ENCODE measurements around the gene USP27X.

The USP27X gene

DNA sequence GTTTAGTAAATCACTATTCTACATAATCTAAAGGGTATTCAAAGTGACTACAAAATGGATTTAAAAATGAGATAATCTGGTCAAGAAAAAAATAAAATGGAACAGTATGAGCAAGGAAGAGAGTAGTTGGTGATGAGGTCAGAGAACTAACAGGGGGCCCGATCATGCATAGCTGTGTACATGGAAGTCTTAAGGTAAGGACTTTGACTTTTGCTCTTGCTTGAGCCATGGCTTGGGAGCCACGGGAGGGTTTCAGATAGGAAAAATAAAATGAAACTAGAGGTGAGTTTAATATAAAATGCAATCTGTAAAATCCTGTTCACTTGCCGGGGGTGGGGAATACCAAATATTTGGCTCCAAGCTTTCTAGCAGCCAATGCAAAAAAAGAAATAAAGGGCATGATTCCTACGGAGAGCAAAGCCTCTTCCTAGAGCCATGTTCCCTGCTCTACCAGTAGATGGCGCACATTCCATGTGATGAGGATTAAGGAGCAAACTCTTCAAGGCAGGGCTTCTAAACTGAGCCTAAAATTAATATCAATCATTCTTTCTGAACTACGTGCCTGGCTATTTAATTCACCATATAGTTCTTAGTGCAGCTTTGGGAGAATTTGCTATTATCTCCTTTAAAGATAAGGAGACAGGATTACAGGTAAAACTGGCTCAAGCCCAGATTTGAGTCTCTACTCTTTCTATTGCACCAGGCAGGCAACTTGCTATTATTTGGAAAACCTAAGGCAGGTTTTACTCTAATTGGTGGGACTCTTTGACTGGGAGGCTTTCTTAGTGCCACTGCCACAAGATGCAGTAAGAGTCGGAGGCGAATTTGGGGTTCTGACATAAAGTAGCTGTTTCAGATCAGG lies 36.3 kb downstream of the USP27X start:
- DNase-seq = peak; percentile 48
- H2BK12ac ChIP-seq (ENCODE audit: low read length in 2 of 2) = no peak overlapping the region
- no peak overlapping the region for H2BK120ac ChIP-seq (ENCODE audit: low read depth, low read length)
- no peak overlapping the region for H3K4me3 ChIP-seq (ENCODE audit: insufficient read depth in 1 of 2, low read depth in 1 of 2, low read length in 2 of 2)
- no peak overlapping the region for H2AFZ ChIP-seq (ENCODE audit: low read depth, low read length)
- 34% methylated on average over 5 of the region's 8 CpGs for WGBS
- H3K14ac ChIP-seq (ENCODE audit: low read length in 2 of 2) = no peak overlapping the region
- H3K9me3 ChIP-seq (ENCODE audit: control insufficient read depth, low read length) = no peaks in the 10 kb centered on the region
- H3K4me1 ChIP-seq (ENCODE audit: control insufficient read depth, insufficient read depth, low read depth, low read length) = no peaks in the 10 kb centered on the region
- no peak overlapping the region for H3K18ac ChIP-seq (ENCODE audit: low read depth in 1 of 2, low read length in 2 of 2)
- H3K36me3 ChIP-seq (ENCODE audit: control insufficient read depth in 1 of 2, insufficient read depth in 2 of 2, low read depth in 1 of 2, low read length in 2 of 2) = no peaks in the 10 kb centered on the region
- H3K27ac ChIP-seq (ENCODE audit: low read length, poor library complexity, severe bottlenecking) = no peak overlapping the region
- H3K4me2 ChIP-seq (ENCODE audit: low read length, poor library complexity, severe bottlenecking) = no peak overlapping the region
- H3K27me3 ChIP-seq (ENCODE audit: control insufficient read depth in 1 of 2, insufficient read depth in 1 of 2, low read length in 2 of 2) = peaks cover 0 to 29% of the 10 kb centered on the region in 2 experiments
- H4K8ac ChIP-seq (ENCODE audit: low read length) = no peak overlapping the region
- H2BK5ac ChIP-seq (ENCODE audit: low read depth, low read length, poor library complexity, severe bottlenecking) = no peak overlapping the region
- H2BK15ac ChIP-seq (ENCODE audit: low read depth, poor library complexity, severe bottlenecking) = no peak overlapping the region
- no peaks in the 10 kb centered on the region for H3K79me1 ChIP-seq (replicated peaks; ENCODE audit: low read length, poor library complexity, severe bottlenecking)
- no peak overlapping the region for H3K9ac ChIP-seq (ENCODE audit: low read length)
- no peak overlapping the region for H3K4ac ChIP-seq (ENCODE audit: low read depth in 1 of 2, low read length in 2 of 2)
- H2AK5ac ChIP-seq (ENCODE audit: low read length, severe bottlenecking) = no peak overlapping the region
- H4K91ac ChIP-seq (ENCODE audit: low read length) = no peak overlapping the region
- no peak overlapping the region for H3K23ac ChIP-seq (ENCODE audit: low read length in 2 of 2)

DNA sequence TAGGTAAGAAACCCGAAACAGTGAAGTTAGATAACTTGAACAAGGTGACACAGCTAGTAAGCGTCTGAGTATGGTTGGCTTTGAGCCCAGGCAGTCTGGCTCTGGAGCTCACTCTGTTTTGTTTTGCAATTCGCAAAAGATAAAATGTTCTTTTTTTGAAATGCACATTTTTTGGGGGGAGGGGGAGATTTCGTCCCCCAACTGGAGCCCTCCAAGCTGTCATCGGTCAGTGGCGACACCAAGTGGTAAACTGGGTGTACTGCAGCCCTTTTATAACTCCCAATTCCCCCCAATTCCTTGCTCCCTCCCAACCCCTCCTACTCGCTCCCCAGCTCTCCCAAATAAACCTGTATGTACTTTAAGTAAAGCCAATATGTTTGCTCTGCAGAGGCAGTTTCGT lies 40.3 kb downstream of the USP27X start:
- Histone ChIP-seq H3K79me1 (replicated peaks; ENCODE audit: low read length, poor library complexity, severe bottlenecking) (no peaks in the 10 kb centered on the region), H3K18ac (ENCODE audit: low read depth in 1 of 2, low read length in 2 of 2) (no peak overlapping the region), H3K23ac (ENCODE audit: low read length in 2 of 2) (no peak overlapping the region), H3K9me3 (ENCODE audit: control insufficient read depth, low read length) (no peaks in the 10 kb centered on the region), H2BK15ac (ENCODE audit: low read depth, poor library complexity, severe bottlenecking) (no peak overlapping the region), H2BK12ac (ENCODE audit: low read length in 2 of 2) (no peak overlapping the region), H4K8ac (ENCODE audit: low read length) (no peak overlapping the region), H3K4me2 (ENCODE audit: low read length, poor library complexity, severe bottlenecking) (no peak overlapping the region), H3K27ac (ENCODE audit: low read length, poor library complexity, severe bottlenecking) (no peak overlapping the region), H2AFZ (ENCODE audit: low read depth, low read length) (no peak overlapping the region), H3K9ac (ENCODE audit: low read length) (no peak overlapping the region), H2AK5ac (ENCODE audit: low read length, severe bottlenecking) (no peak overlapping the region), H3K36me3 (ENCODE audit: control insufficient read depth in 1 of 2, insufficient read depth in 2 of 2, low read depth in 1 of 2, low read length in 2 of 2) (no peaks in the 10 kb centered on the region), H3K27me3 (ENCODE audit: control insufficient read depth in 1 of 2, insufficient read depth in 1 of 2, low read length in 2 of 2) (peaks cover 0 to 3% of the 10 kb centered on the region in 2 experiments), H4K91ac (ENCODE audit: low read length) (no peak overlapping the region), H3K4me1 (ENCODE audit: control insufficient read depth, insufficient read depth, low read depth, low read length) (no peaks in the 10 kb centered on the region), H2BK120ac (ENCODE audit: low read depth, low read length) (no peak overlapping the region), H2BK5ac (ENCODE audit: low read depth, low read length, poor library complexity, severe bottlenecking) (no peak overlapping the region), H3K14ac (ENCODE audit: low read length in 2 of 2) (no peak overlapping the region), H3K4ac (ENCODE audit: low read depth in 1 of 2, low read length in 2 of 2) (no peak overlapping the region), H3K4me3 (ENCODE audit: insufficient read depth in 1 of 2, low read depth in 1 of 2, low read length in 2 of 2) (no peak overlapping the region)
- 96% methylated on average over 2 of the region's 8 CpGs for WGBS
- DNase-seq = peak; percentile 44

DNA sequence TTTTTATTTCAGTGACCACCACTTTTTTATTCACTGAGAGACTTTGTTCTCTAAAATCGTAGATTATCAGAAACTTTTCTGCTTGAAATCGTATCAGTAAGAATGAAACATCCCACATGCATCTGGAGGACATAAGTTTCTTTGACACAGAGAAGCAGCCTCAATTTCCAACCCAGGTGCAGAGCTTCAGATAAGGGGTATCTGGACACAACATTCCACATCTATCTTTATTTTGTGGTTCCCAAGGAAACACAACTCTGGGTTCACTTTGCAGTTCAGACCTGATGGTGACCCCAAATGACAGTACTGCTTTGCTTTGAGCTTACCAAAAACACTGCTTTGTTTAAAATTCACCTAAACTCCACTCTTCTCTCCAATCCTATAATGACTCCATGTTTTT lies 41.8 kb downstream of the USP27X start:
- H3K9me3 ChIP-seq (ENCODE audit: control insufficient read depth, low read length) = no peaks in the 10 kb centered on the region
- no peak overlapping the region for H2BK12ac ChIP-seq (ENCODE audit: low read length in 2 of 2)
- no peak overlapping the region for H2BK120ac ChIP-seq (ENCODE audit: low read depth, low read length)
- no peak overlapping the region for H2AK5ac ChIP-seq (ENCODE audit: low read length, severe bottlenecking)
- H2AFZ ChIP-seq (ENCODE audit: low read depth, low read length) = no peak overlapping the region
- no peak overlapping the region for H2BK15ac ChIP-seq (ENCODE audit: low read depth, poor library complexity, severe bottlenecking)
- H3K36me3 ChIP-seq (ENCODE audit: control insufficient read depth in 1 of 2, insufficient read depth in 2 of 2, low read depth in 1 of 2, low read length in 2 of 2) = peaks cover 0 to 4% of the 10 kb centered on the region in 2 experiments
- no peak overlapping the region for H3K4me2 ChIP-seq (ENCODE audit: low read length, poor library complexity, severe bottlenecking)
- H3K14ac ChIP-seq (ENCODE audit: low read length in 2 of 2) = no peak overlapping the region
- WGBS = 94% methylated on average over 2 of the region's 2 CpGs
- no peak overlapping the region for H2BK5ac ChIP-seq (ENCODE audit: low read depth, low read length, poor library complexity, severe bottlenecking)
- H4K91ac ChIP-seq (ENCODE audit: low read length) = no peak overlapping the region
- H3K9ac ChIP-seq (ENCODE audit: low read length) = no peak overlapping the region
- no peak for DNase-seq
- no peak overlapping the region for H3K4ac ChIP-seq (ENCODE audit: low read depth in 1 of 2, low read length in 2 of 2)
- no peak overlapping the region for H3K4me3 ChIP-seq (ENCODE audit: insufficient read depth in 1 of 2, low read depth in 1 of 2, low read length in 2 of 2)
- no peaks in the 10 kb centered on the region for H3K79me1 ChIP-seq (replicated peaks; ENCODE audit: low read length, poor library complexity, severe bottlenecking)
- peaks cover 0 to 6% of the 10 kb centered on the region in 2 experiments for H3K27me3 ChIP-seq (ENCODE audit: control insufficient read depth in 1 of 2, insufficient read depth in 1 of 2, low read length in 2 of 2)
- no peak overlapping the region for H4K8ac ChIP-seq (ENCODE audit: low read length)
- no peak overlapping the region for H3K18ac ChIP-seq (ENCODE audit: low read depth in 1 of 2, low read length in 2 of 2)
- H3K4me1 ChIP-seq (ENCODE audit: control insufficient read depth, insufficient read depth, low read depth, low read length) = no peaks in the 10 kb centered on the region
- H3K23ac ChIP-seq (ENCODE audit: low read length in 2 of 2) = no peak overlapping the region
- H3K27ac ChIP-seq (ENCODE audit: low read length, poor library complexity, severe bottlenecking) = no peak overlapping the region

DNA sequence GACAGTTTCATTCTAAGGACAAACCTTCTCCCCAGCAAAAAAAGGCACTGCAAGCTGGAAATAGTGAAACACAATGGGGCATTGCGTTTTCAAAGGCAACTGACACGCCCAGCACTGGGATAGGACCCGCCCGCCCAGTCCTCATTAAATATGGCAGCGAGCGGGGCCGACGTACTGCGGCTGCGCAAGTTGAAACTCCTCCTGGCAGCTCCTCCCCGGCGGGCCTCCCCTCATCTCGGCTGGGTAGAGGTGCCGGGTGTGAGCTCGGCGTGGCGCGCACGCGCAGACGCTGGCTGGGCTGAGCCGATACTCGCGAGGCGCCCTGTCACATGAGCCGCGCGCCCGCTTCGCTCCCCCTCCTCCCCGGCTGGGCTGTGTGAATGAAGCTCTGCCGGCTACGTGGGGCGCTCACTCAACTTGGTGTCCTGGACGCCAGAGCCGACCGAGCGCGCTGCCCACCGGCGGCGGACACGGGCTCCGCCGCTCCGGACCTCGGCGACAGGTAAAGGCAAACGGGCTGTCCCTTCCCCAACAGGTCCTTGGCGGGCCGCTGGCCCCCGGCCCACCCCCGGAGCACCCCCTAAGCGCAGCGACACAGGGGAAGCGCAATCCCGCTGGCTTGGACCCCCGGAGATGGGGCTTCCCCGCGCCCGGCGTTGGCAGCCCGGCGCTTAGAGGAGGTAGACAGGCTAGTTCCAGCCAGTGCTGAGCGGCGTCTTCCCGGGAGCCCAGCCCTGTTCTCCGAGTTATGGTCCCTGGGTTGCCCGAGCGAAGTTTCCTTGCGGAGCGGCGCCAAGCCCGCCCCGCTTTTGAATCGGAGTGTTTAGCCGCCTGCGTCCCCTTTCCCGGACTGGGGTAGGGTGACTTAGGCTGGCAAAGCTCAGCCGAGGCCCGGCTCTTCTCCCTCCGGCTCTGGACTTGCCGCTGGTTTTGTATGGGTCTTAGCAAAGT lies 43.3 kb downstream of the USP27X start, which contains the start of gene CLCN5:
CLCN5 (plus strand) TSS at position 306 of the 951 bp plus-strand sequence. CDS start 2,703 bp downstream, outside the sequence.
- Histone ChIP-seq H3K4me1 (ENCODE audit: control insufficient read depth, insufficient read depth, low read depth, low read length) (peaks cover 2% of the 10 kb centered on the region), H3K79me1 (replicated peaks; ENCODE audit: low read length, poor library complexity, severe bottlenecking) (no peaks in the 10 kb centered on the region), H2BK12ac (ENCODE audit: low read length in 2 of 2) (peak within 1 kb of the TSS in 1 of 2 experiments; percentile 54), H3K4ac (ENCODE audit: low read depth in 1 of 2, low read length in 2 of 2) (peak within 1 kb of the TSS in 1 of 2 experiments; percentile 28), H2BK120ac (ENCODE audit: low read depth, low read length) (peak within 1 kb of the TSS; percentile 73), H3K36me3 (ENCODE audit: control insufficient read depth in 1 of 2, insufficient read depth in 2 of 2, low read depth in 1 of 2, low read length in 2 of 2) (peaks cover 0 to 4% of the 10 kb centered on the region in 2 experiments), H2AFZ (ENCODE audit: low read depth, low read length) (no peak within 1 kb of the TSS), H2BK15ac (ENCODE audit: low read depth, poor library complexity, severe bottlenecking) (peak within 1 kb of the TSS; percentile 83), H3K4me2 (ENCODE audit: low read length, poor library complexity, severe bottlenecking) (peak within 1 kb of the TSS; percentile 91), H3K9me3 (ENCODE audit: control insufficient read depth, low read length) (no peaks in the 10 kb centered on the region), H3K14ac (ENCODE audit: low read length in 2 of 2) (no peak within 1 kb of the TSS), H4K8ac (ENCODE audit: low read length) (no peak within 1 kb of the TSS), H3K23ac (ENCODE audit: low read length in 2 of 2) (no peak within 1 kb of the TSS), H2AK5ac (ENCODE audit: low read length, severe bottlenecking) (no peak within 1 kb of the TSS), H4K91ac (ENCODE audit: low read length) (peak within 1 kb of the TSS; percentile 39), H3K27ac (ENCODE audit: low read length, poor library complexity, severe bottlenecking) (peak within 1 kb of the TSS; percentile 12), H3K27me3 (ENCODE audit: control insufficient read depth in 1 of 2, insufficient read depth in 1 of 2, low read length in 2 of 2) (peaks cover 0 to 6% of the 10 kb centered on the region in 2 experiments), H3K9ac (ENCODE audit: low read length) (peak within 1 kb of the TSS; percentile 89), H3K18ac (ENCODE audit: low read depth in 1 of 2, low read length in 2 of 2) (peak within 1 kb of the TSS; percentile 2 to 54), H2BK5ac (ENCODE audit: low read depth, low read length, poor library complexity, severe bottlenecking) (no peak within 1 kb of the TSS), H3K4me3 (ENCODE audit: insufficient read depth in 1 of 2, low read depth in 1 of 2, low read length in 2 of 2) (peak within 1 kb of the TSS; percentile 75 to 83)
- WGBS = under 1% methylated on average over 52 of the region's 83 CpGs
- DNase-seq = peak; percentile 94

Measured in mesenchymal stem cell (in vitro differentiated cells and primary cell).